Spleen (tissue), 11 donors: ENCODE results near the gene ST6GALNAC3. TPM values are rescaled to one million over a fixed set of nuclear protein-coding genes. Genes with fewer than 3 reads are reported as not detected.
A peak's percentile ranks its signal among the peaks of the same experiment; 100 is the strongest.

ENCODE experiments used
- DNase-seq: peaks from one replicate; pipeline ENCODE4 v3.0.0-alpha.2; 2020
- H3K27ac ChIP-seq, 8 donors: fragments of 200-600 bp; sonication (generic) in 7 of 8; 1 replicate in 4 of 8; 2 replicates in 4 of 8; pipeline versions ENCODE4 v1.5.0 to v1.8.0; 2016 to 2021; ENCODE audit warnings: inconsistent platforms in 4 of 8, mild to moderate bottlenecking in 4 of 8, moderate library complexity in 1 of 8
- H3K27me3 ChIP-seq, 7 donors: fragments of 200-600 bp; sonication (generic) in 6 of 7; replicated peaks in 1 of 7; 1 replicate in 4 of 7; 2 replicates in 3 of 7; pipeline versions ENCODE4 v1.5.0 to v1.8.0; 2016 to 2021; ENCODE audit warnings: inconsistent platforms in 3 of 7, mild to moderate bottlenecking in 1 of 7
- H3K36me3 ChIP-seq, 6 donors: fragments of 200-600 bp; sonication (generic) in 5 of 6; 1 replicate in 4 of 6; 2 replicates in 2 of 6; pipeline versions ENCODE4 v1.5.0 to v1.8.0; 2016 to 2021; ENCODE audit warnings: inconsistent platforms in 2 of 6
- H3K4me1 ChIP-seq, 6 donors: fragments of 200-600 bp; sonication (generic) in 5 of 6; 1 replicate in 3 of 6; 2 replicates in 3 of 6; pipeline versions ENCODE4 v1.5.0 to v1.8.0; 2016 to 2021; ENCODE audit warnings: inconsistent platforms in 3 of 6
- H3K4me3 ChIP-seq, 8 donors: fragments of 200-600 bp; sonication (generic) in 7 of 8; 1 replicate in 4 of 8; 2 replicates in 4 of 8; pipeline versions ENCODE4 v1.5.0 to v1.8.0; 2016 to 2021; ENCODE audit warnings: inconsistent platforms in 4 of 8, mild to moderate bottlenecking in 4 of 8, moderate library complexity in 2 of 8
- H3K9me3 ChIP-seq, 8 donors: fragments of 200-600 bp; sonication (generic) in 7 of 8; 1 replicate in 4 of 8; 2 replicates in 4 of 8; pipeline versions ENCODE4 v1.5.0 to v1.8.0; 2016 to 2021; ENCODE audit warnings: inconsistent platforms in 4 of 8
- POLR2A ChIP-seq, 3 donors: fragments of 450-650 bp; IDR thresholded peaks; one replicate each; pipeline ENCODE4 v1.5.1; 2017; ENCODE audit warnings: antibody characterized with exemption in 3 of 3, mild to moderate bottlenecking in 1 of 3
- POLR2AphosphoS5 ChIP-seq, 3 donors: sonication (generic); formaldehyde crosslinking; IDR thresholded peaks; one replicate each; pipeline ENCODE4 v1.5.1; 2017; ENCODE audit warnings: antibody characterized with exemption in 3 of 3
- WGBS, 5 donors: extraction: QIAGEN DNeasy Blood & Tissue Kit in 3 of 5; methylation state at CpG; one replicate each; pipeline versions ENCODE4 v1.1.5 to v1.1.7; 2013 to 2018; 5-methylcytosine and 5-hydroxymethylcytosine counted together
- intact Hi-C: fragments of 100-400 bp; cut with DNase I; formaldehyde crosslinking; loops from one replicate; pipeline ENCODE4 v1.15.0; 2023; ENCODE audit warnings: low total_unique reads
- polyA plus RNA-seq, 3 donors: library from polyadenylated mRNA; stranded (reverse); fragments of 200-250 nt; gene quantifications; one replicate each; pipeline ENCODE4 v1.2.1, GENCODE V29; 2013
- total RNA-seq, 7 donors: library from RNA; depleted of rRNA in 3 of 7; stranded (reverse); fragments of >200 nt in 3 of 7; fragmentation: NEBNext Ultra II Directional in 4 of 7; extraction: Animal tissue kit (Norgen Biotek cat#: 25700) in 4 of 7; gene quantifications; one replicate each; pipeline versions ENCODE4 v1.1.0 to v1.2.1, GENCODE V29; 2016 to 2021
- TF ChIP-seq, protein P1 (sequence below), 11 experiments: fragments of 200-600 bp in 7 of 11; fragments of 450-650 bp in 4 of 11; sonication (generic) in 4 of 11; IDR thresholded peaks in 8 of 11; conservative IDR thresholded peaks in 3 of 11; 1 replicate in 7 of 11; 2 replicates in 4 of 11; pipeline versions ENCODE4 v1.4.0 to v1.8.0; 2016 to 2021; ENCODE audit warnings: antibody characterized with exemption in 11 of 11, inconsistent platforms in 4 of 11, mild to moderate bottlenecking in 1 of 11
- donor health status: healthy with polysubstance abuse.
- donor health status: DM: no; HTN: no; CAD: no; lungs with moderate emphysema.
- donor health status: DM: no; HTN: no; CAD: no.
- donor health status: Bipolar disorder and iron deficiency.
- donor health status: healthy.
- donor health status: DM: no; HTN: no; CAD: no.
- donor health status: DM: yes; HTN: yes; CAD: no.

Gene ST6GALNAC3
- total and polyA plus RNA-seq, 10 donors, result 0.93 to 24.7 (median 10.1) TPM

GRCh38 chr1:76147917-76148316 is 73.4 kb downstream of the ST6GALNAC3 start:
- 74 to 84% (median 81%) methylated on average over 4 of the region's 4 CpGs for WGBS, 5 donors
- intact Hi-C loops, result no loop called here
- no peak for DNase-seq

GRCh38 chr1:76148460-76148859 is 73.9 kb downstream of the ST6GALNAC3 start:
- Histone ChIP-seq H3K36me3 (no peaks in the 10 kb centered on the region), H3K27ac (no peak overlapping the region), H3K9me3 (no peaks in the 10 kb centered on the region), H3K4me1 (no peaks in the 10 kb centered on the region), H3K4me3 (no peak overlapping the region), H3K27me3 (no peaks in the 10 kb centered on the region)
- intact Hi-C loops, result no loop called here
- 77 to 90% (median 83%) methylated on average over 2 of the region's 2 CpGs for WGBS, 5 donors
- TF ChIP-seq POLR2A (IDR thresholded peaks at IDR 0.05) (no peak), POLR2AphosphoS5 (IDR thresholded peaks at IDR 0.05) (no peak)
- TF ChIP-seq, protein P1, sequence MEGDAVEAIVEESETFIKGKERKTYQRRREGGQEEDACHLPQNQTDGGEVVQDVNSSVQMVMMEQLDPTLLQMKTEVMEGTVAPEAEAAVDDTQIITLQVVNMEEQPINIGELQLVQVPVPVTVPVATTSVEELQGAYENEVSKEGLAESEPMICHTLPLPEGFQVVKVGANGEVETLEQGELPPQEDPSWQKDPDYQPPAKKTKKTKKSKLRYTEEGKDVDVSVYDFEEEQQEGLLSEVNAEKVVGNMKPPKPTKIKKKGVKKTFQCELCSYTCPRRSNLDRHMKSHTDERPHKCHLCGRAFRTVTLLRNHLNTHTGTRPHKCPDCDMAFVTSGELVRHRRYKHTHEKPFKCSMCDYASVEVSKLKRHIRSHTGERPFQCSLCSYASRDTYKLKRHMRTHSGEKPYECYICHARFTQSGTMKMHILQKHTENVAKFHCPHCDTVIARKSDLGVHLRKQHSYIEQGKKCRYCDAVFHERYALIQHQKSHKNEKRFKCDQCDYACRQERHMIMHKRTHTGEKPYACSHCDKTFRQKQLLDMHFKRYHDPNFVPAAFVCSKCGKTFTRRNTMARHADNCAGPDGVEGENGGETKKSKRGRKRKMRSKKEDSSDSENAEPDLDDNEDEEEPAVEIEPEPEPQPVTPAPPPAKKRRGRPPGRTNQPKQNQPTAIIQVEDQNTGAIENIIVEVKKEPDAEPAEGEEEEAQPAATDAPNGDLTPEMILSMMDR (IDR thresholded peaks at IDR 0.05 in 8 of 11, conservative IDR thresholded peaks at IDR 0.05 in 3 of 11), result no peak
- DNase-seq, result no peak

More at GRCh38 chr1:76147917-76148316, 73.4 kb downstream of the ST6GALNAC3 start:
- TF ChIP-seq, protein P1 (IDR thresholded peaks at IDR 0.05 in 8 of 11, conservative IDR thresholded peaks at IDR 0.05 in 3 of 11), result no peak
- TF ChIP-seq POLR2AphosphoS5 (IDR thresholded peaks at IDR 0.05) (no peak), POLR2A (IDR thresholded peaks at IDR 0.05) (no peak)
- no peaks in the 10 kb centered on the region for H3K36me3 ChIP-seq
- H3K4me3 ChIP-seq, result no peak overlapping the region
- H3K27ac ChIP-seq, result no peak overlapping the region
- H3K9me3 ChIP-seq, result no peaks in the 10 kb centered on the region
- H3K4me1 ChIP-seq, result no peaks in the 10 kb centered on the region
- no peaks in the 10 kb centered on the region for H3K27me3 ChIP-seq

DNA sequence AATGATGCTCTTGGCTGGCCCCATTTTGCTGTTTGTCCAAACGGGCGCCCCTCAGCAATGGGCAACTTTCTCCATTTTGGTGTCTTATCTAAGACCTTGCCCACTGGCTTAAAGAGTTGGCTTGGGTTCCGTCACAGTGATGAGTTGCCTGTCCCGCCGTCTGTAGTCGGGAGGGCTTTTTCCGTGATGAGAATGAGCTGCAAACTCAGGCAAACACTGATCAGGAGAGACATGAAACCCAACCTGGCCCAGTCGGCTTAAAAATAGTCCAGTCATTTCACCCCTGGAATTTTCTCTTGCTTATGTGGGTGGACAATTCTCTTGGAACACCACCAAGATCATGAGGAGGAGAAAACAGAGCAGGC is 79.3 kb downstream of the ST6GALNAC3 start:
- Histone ChIP-seq H3K4me1 (peaks cover 0 to 17% (median 13%) of the 10 kb centered on the region in 6 donors), H3K36me3 (no peaks in the 10 kb centered on the region), H3K9me3 (no peaks in the 10 kb centered on the region), H3K27ac (peak overlapping the region in 2 of 8 donors; percentile 80 to 82), H3K4me3 (peak overlapping the region in 2 of 8 donors; percentile 34 to 66), H3K27me3 (no peaks in the 10 kb centered on the region)
- WGBS, 5 donors, result 78 to 83% (median 80%) methylated on average over 8 of the region's 8 CpGs
- DNase-seq, result no peak
- intact Hi-C loops, result no loop called here
- TF ChIP-seq POLR2A (IDR thresholded peaks at IDR 0.05) (no peak), POLR2AphosphoS5 (IDR thresholded peaks at IDR 0.05) (no peak)
- TF ChIP-seq, protein P1 (IDR thresholded peaks at IDR 0.05 in 8 of 11, conservative IDR thresholded peaks at IDR 0.05 in 3 of 11), result no peak

DNA sequence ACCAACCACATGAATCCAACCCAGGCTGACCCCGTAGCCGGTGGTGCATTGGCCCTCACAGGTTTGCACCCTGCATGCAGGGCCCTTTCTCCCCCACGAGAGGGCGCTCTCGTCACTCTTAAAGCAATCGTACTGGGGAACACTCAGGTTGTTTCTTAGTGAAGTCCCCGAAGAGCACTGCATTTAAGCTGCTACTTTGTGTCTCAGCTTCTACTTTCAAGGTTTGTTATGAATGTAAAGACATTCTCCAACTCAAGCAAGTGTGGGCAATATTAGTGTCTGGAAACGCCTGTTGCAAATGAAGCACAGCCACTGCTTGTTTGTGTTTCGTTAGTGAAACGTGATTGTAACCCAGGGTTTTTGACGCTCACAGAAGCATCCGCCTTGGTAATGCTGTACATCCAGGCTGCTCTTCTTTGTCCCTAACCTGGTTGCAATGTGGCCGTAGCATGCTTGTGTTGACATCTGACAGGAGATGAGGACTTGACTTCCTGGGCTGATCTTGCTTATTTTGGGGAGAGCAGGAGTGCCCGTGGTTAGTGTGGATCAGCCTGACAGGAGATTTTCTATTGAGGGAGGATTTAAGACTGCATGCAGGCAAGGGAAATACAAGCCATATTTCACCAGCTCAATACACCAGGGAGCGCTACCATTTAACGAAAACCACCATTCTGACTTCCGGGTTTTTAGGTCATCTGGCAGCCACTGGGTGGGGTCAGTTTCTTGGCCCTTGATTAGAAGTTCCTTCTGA is 79.8 kb downstream of the ST6GALNAC3 start:
- TF ChIP-seq, protein P1 (IDR thresholded peaks at IDR 0.05 in 8 of 11, conservative IDR thresholded peaks at IDR 0.05 in 3 of 11), result peak; percentile 88 to 98 (median 96)
- TF ChIP-seq POLR2AphosphoS5 (IDR thresholded peaks at IDR 0.05), result peak in 2 of 3 donors; percentile 30 to 48
- no peak for TF ChIP-seq POLR2A (IDR thresholded peaks at IDR 0.05)
- Histone ChIP-seq H3K4me3 (peak overlapping the region in 6 of 8 donors; percentile 21 to 66 (median 34)), H3K4me1 (peaks cover 0 to 17% (median 13%) of the 10 kb centered on the region in 6 donors), H3K27me3 (no peaks in the 10 kb centered on the region), H3K9me3 (no peaks in the 10 kb centered on the region), H3K36me3 (no peaks in the 10 kb centered on the region), H3K27ac (peak overlapping the region in 7 of 8 donors; percentile 9 to 82 (median 69))
- intact Hi-C loops, result no loop called here
- DNase-seq, result peak; percentile 94
- 3 to 5% (median 4%) methylated on average over 17 of the region's 17 CpGs for WGBS, 5 donors
